ENCODE data around the gene HHAT.
A peak's percentile ranks its signal among the peaks of the same experiment; 100 is the strongest.

HHAT gene

DNA sequence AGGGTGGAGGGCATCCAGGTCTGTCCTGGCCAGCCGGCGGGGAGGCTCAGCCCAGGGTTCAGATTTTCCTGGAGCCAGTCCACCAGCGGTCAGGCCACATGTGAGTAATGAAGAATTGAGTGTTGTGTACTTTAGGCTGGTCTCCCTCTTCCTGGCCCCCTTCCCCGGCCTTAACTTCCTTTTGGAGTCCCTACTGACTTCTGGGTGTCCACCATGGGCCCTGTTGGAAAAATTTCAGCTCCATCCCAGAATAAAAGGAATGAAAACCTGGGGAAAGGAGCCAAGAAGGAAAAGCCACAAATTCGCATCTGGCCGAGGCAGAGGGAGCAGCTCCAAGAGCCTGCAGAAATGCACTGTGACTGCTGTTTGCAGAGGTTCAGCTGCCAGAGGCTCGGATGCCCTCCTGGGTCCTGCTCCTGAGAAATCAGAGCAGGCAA, 35.5 kb upstream of the HHAT start:
- no peak for TF ChIP-seq CTCF (IDR thresholded peaks at IDR 0.05; ENCODE audit: low read depth, low read length)
- peak; percentile 72 for DNase-seq (ENCODE audit: extremely low read depth, low read depth)

DNA sequence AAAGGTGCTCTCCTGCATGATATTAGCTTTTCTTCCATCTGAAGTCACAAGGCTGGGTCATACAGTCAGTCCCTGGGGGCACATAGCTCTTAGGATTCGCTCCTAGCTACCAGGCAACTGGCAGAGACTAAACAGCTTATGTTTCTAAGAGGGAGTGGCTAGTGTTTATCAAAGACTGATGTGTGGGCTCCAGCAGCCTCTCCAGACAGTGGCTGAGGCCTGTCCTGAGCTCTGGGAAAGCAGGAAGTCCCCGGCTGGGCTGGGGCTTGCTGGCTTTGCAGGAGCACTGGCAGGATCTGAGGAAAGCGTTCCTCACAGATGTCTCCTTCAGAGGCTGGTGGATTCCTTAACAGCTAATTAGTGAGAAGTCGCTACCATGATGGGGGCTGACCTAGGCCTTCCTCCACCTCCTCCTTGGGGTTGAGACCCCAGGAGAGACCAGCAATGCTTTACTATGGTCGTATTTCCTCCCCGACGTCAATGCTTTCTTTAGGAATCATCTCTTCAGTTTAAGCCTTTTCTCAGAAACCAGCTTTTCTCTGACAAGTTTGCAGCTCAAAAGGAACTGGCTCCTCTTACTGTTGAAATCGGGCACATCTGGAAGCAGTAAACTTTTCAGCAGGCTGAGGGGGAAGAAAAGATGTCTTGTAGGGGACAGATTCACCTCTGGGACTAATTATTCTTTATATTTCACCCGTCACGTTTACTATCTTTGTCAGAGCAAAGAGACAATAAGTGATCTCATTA, 33.5 kb upstream of the HHAT start:
- no peak; the same call in 1 of the 2 replicates for TF ChIP-seq CTCF (IDR thresholded peaks at IDR 0.05; ENCODE audit: low read depth, low read length)
- DNase-seq (ENCODE audit: extremely low read depth, low read depth): peak; percentile 56

- TF ChIP-seq CTCF (IDR thresholded peaks at IDR 0.05; ENCODE audit: low read depth, low read length): no peak
- DNase-seq (ENCODE audit: extremely low read depth, low read depth): no peak
Observed at GRCh38 chr1:210296682-210297081, 32.0 kb upstream of the HHAT start.

DNA sequence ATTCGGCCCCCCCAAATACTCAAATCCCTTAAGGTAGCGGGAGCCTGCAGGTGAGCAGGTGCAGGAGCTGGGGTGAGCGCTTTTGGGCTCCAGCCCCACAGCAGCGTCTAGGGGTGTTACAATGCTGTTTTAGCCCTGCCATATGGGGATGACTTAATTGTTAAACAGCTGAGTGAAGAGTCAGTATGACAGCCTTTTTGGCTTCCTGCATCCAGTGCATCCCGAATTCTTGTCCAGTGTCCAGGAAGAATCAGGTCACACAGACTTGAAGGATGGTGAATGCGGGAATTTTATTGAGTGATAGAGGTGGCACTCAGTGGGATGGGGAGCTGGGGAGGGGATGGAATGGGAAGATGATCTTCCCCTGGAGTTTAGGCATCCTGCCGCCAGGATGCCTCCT, 30.4 kb upstream of the HHAT start:
- no peak for DNase-seq (ENCODE audit: extremely low read depth, low read depth)
- TF ChIP-seq CTCF (IDR thresholded peaks at IDR 0.05; ENCODE audit: low read depth, low read length): no peak

- DNase-seq (ENCODE audit: extremely low read depth, low read depth): no peak
Observed at GRCh38 chr1:210298936-210299335, 29.8 kb upstream of the HHAT start.

DNA sequence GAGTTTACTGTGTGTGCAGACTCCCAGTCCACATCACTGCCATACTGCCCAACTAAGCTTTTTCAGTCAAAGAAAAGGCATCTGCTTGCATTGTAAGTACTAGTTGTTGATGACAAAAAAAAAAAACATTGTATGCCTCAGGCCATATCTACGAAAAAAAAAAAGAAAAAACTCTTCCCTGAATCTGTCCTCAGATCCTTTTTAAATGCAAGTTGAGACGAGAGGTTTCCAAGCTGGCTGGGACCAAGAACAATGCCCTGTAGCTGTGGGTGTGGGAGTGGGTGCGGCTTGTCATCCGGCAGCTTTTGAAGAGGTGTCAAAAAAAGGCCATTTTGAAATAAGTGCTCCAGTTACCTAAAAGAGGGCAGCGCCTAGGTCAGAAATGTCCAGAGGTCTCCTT, 29.2 kb upstream of the HHAT start:
- no peak for TF ChIP-seq CTCF (IDR thresholded peaks at IDR 0.05; ENCODE audit: low read depth, low read length)
- no peak for DNase-seq (ENCODE audit: extremely low read depth, low read depth)

More at GRCh38 chr1:210298936-210299335, 29.8 kb upstream of the HHAT start:
- no peak for TF ChIP-seq CTCF (IDR thresholded peaks at IDR 0.05; ENCODE audit: low read depth, low read length)

DNA sequence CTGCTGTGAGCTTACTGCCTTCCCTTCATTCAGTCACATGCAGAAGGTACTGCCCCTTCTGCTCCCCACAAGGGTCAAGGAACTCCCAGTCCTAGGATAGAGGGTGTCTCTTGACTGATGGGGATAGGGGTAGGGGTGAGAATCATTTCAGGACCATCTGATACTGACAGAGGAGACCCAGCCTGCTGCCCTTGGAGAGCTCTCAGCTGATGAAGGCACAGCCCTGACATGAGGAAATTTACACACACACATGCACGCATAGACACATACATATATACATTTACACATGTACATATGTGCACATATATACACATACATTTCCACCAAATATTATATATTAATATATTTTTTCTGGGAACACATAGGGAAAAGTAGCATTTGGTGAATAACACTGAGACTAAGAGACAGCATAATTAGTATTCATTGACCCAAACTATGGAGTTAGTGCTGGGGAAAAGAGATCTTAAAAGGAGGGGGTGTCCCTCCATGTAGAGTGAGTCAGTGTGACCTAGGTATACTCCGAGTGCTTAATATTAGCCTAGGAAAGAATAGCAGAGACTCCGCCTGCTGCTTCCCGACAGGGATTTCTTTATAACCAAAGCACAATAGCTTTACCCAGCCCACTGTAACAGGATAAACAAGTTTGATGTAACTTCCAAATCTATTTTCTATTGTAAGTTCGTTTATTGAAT, 27.6 kb upstream of the HHAT start:
- DNase-seq (ENCODE audit: extremely low read depth, low read depth): no peak
- TF ChIP-seq CTCF (IDR thresholded peaks at IDR 0.05; ENCODE audit: low read depth, low read length): no peak

Measured in AG09319 (cell line).